Loucy (cell line): ENCODE data around the gene TLR9.

ENCODE experiments used
- CTCF ChIP-seq: fragments of 200-600 bp; sonication (generic); conservative IDR thresholded peaks from 2 replicates; pipeline ENCODE4 v1.5.1; 2014; ENCODE audit warnings: mild to moderate bottlenecking, antibody characterized with exemption, low read length
- EZH2phosphoT487 ChIP-seq: fragments of 200-600 bp; IDR thresholded peaks from 2 replicates; pipeline ENCODE4 v1.6.1; 2018; ENCODE audit warnings: antibody characterized with exemption, mild to moderate bottlenecking, moderate library complexity, borderline replicate concordance

GRCh38 chr3:52253314-52254304 lies 28.2 kb upstream of the TLR9 start:
- no peak for TF ChIP-seq CTCF
- TF ChIP-seq EZH2phosphoT487: no peak
